ENCODE data around the gene SF3B1. TPM values are rescaled to one million over a fixed set of nuclear protein-coding genes. Genes with fewer than 3 reads are reported as not detected.

The SF3B1 gene
- polyA plus RNA-seq, 1 donor (not counting 4 experiments of a cell fraction or from before 2014, with no cell fraction given), result 322 TPM

- DNase-seq (ENCODE audit: low read depth, low spot score) (no peak), FAIRE-seq (no peak)
- Histone ChIP-seq H3K36me3 (ENCODE audit: control insufficient read depth in 2 of 2, extremely low read depth in 1 of 2, insufficient read depth in 2 of 2, low read length in 2 of 2) (peaks cover 3 to 10% of the 10 kb centered on the region in 2 experiments), H3K9me3 (ENCODE audit: control insufficient read depth, low read depth, low read length) (no peaks in the 10 kb centered on the region), H3K9me1 (ENCODE audit: control insufficient read depth, extremely low read depth, insufficient read depth, low read length) (no peaks in the 10 kb centered on the region), H4K20me1 (ENCODE audit: control insufficient read depth, extremely low read depth, insufficient read depth, low read length) (no peaks in the 10 kb centered on the region), H3K4me3 (ENCODE audit: control insufficient read depth in 2 of 3, extremely low read depth in 1 of 3, insufficient read depth in 2 of 3, low read depth in 1 of 3, low read length in 3 of 3) (no peak overlapping the region), H3K27ac (ENCODE audit: control insufficient read depth, insufficient read depth, low read length) (no peak overlapping the region), H3K4me2 (ENCODE audit: control insufficient read depth, extremely low read depth, insufficient read depth, low read depth, low read length) (no peak overlapping the region), H3K79me2 (ENCODE audit: control insufficient read depth, insufficient read depth, low read length) (no peaks in the 10 kb centered on the region), H3K4me1 (ENCODE audit: control insufficient read depth, extremely low read depth, insufficient read depth, low read length) (no peaks in the 10 kb centered on the region), H2AFZ (ENCODE audit: control insufficient read depth, low read length) (no peak overlapping the region), H3K9ac (ENCODE audit: control insufficient read depth, extremely low read depth, insufficient read depth, low read length) (no peak overlapping the region), H3K27me3 (ENCODE audit: control insufficient read depth, extremely low read depth, insufficient read depth, low read length) (no peaks in the 10 kb centered on the region)
- dilution Hi-C loops (cut with MboI; ENCODE audit: extremely low pct_ligation_motif_present, low sequenced_read_pairs), result no loop called here
- TF ChIP-seq CTCF (optimal IDR thresholded peaks at IDR 0.05 in 1 of 3, IDR thresholded peaks at IDR 0.05 in 1 of 3, conservative IDR thresholded peaks at IDR 0.05 in 1 of 3; ENCODE audit: extremely low read depth in 1 of 3, insufficient read depth in 2 of 3, low read length in 3 of 3) (no peak), EZH2 (IDR thresholded peaks at IDR 0.05; ENCODE audit: low read length) (no peak)
Observed at GRCh38 chr2:197387179-197387578, 47.6 kb downstream of the SF3B1 start.

GRCh38 chr2:197386242-197386641 lies 48.6 kb downstream of the SF3B1 start:
- Histone ChIP-seq H3K9me1 (ENCODE audit: control insufficient read depth, extremely low read depth, insufficient read depth, low read length) (no peaks in the 10 kb centered on the region), H3K36me3 (ENCODE audit: control insufficient read depth in 2 of 2, extremely low read depth in 1 of 2, insufficient read depth in 2 of 2, low read length in 2 of 2) (peaks cover 1 to 3% of the 10 kb centered on the region in 2 experiments), H3K9ac (ENCODE audit: control insufficient read depth, extremely low read depth, insufficient read depth, low read length) (no peak overlapping the region), H2AFZ (ENCODE audit: control insufficient read depth, low read length) (no peak overlapping the region), H3K27ac (ENCODE audit: control insufficient read depth, insufficient read depth, low read length) (no peak overlapping the region), H4K20me1 (ENCODE audit: control insufficient read depth, extremely low read depth, insufficient read depth, low read length) (no peaks in the 10 kb centered on the region), H3K4me1 (ENCODE audit: control insufficient read depth, extremely low read depth, insufficient read depth, low read length) (no peaks in the 10 kb centered on the region), H3K9me3 (ENCODE audit: control insufficient read depth, low read depth, low read length) (no peaks in the 10 kb centered on the region), H3K79me2 (ENCODE audit: control insufficient read depth, insufficient read depth, low read length) (no peaks in the 10 kb centered on the region), H3K27me3 (ENCODE audit: control insufficient read depth, extremely low read depth, insufficient read depth, low read length) (no peaks in the 10 kb centered on the region), H3K4me2 (ENCODE audit: control insufficient read depth, extremely low read depth, insufficient read depth, low read depth, low read length) (no peak overlapping the region), H3K4me3 (ENCODE audit: control insufficient read depth in 2 of 3, extremely low read depth in 1 of 3, insufficient read depth in 2 of 3, low read depth in 1 of 3, low read length in 3 of 3) (no peak overlapping the region)
- DNase-seq (ENCODE audit: low read depth, low spot score), result no peak
- TF ChIP-seq EZH2 (IDR thresholded peaks at IDR 0.05; ENCODE audit: low read length) (no peak), CTCF (optimal IDR thresholded peaks at IDR 0.05 in 1 of 3, IDR thresholded peaks at IDR 0.05 in 1 of 3, conservative IDR thresholded peaks at IDR 0.05 in 1 of 3; ENCODE audit: extremely low read depth in 1 of 3, insufficient read depth in 2 of 3, low read length in 3 of 3) (no peak)
- dilution Hi-C loops (cut with MboI; ENCODE audit: extremely low pct_ligation_motif_present, low sequenced_read_pairs), result no loop called here
- no peak for FAIRE-seq
